Panc1 (cell line): ENCODE results near the gene DLG2.

Source experiments
- POLR2AphosphoS5 ChIP-seq: IDR thresholded peaks from 2 replicates; pipeline ENCODE4 v1.6.1; 2012; ENCODE audit warnings: mild to moderate bottlenecking, low read depth, low read length, moderate library complexity
- TCF7L2 ChIP-seq: IDR thresholded peaks from 2 replicates; pipeline ENCODE4 v1.6.1; 2011; ENCODE audit warnings: mild to moderate bottlenecking, low read depth, low read length, inconsistent platforms
- TF ChIP-seq, protein P1 (sequence below): fragments of 450-650 bp; IDR thresholded peaks from 2 replicates; pipeline ENCODE4 v1.5.1; 2017; ENCODE audit warnings: mild to moderate bottlenecking

DNA sequence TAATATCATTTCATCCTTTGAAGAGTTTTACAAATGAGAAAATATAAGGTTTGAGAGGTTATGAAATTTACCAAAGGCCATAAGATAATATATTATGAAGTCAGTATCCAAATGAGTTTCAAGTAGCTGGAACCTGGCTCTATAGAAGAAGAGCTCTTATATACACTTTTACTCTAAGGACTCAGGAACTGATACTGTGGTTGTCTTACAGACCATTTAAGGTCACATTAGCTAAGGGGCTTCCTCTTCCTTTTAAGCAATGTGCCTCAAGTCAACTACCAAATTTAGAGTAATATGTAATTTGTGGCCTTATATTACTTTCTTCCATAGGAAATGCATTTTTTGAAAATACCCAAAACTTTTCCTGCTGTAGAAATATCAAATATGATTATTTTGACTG is 369.3 kb downstream of the DLG2 start:
- TF ChIP-seq, protein P1, sequence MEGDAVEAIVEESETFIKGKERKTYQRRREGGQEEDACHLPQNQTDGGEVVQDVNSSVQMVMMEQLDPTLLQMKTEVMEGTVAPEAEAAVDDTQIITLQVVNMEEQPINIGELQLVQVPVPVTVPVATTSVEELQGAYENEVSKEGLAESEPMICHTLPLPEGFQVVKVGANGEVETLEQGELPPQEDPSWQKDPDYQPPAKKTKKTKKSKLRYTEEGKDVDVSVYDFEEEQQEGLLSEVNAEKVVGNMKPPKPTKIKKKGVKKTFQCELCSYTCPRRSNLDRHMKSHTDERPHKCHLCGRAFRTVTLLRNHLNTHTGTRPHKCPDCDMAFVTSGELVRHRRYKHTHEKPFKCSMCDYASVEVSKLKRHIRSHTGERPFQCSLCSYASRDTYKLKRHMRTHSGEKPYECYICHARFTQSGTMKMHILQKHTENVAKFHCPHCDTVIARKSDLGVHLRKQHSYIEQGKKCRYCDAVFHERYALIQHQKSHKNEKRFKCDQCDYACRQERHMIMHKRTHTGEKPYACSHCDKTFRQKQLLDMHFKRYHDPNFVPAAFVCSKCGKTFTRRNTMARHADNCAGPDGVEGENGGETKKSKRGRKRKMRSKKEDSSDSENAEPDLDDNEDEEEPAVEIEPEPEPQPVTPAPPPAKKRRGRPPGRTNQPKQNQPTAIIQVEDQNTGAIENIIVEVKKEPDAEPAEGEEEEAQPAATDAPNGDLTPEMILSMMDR, result no peak
- TF ChIP-seq POLR2AphosphoS5 (no peak), TCF7L2 (no peak)
